ENCODE measurements around the gene SSX4.
"Not testable (repeated sequence)": the region's sequence is repeated elsewhere in the genome, so short reads cannot be mapped to it uniquely, and the experiment has no call there.

Gene SSX4

GRCh38 chrX:48383239-48383638, at the start of gene SSX4:
Gene SSX4 (plus strand): TSS chrX:48383539. CDS start chrX:48384054, 515 bp downstream.
- DNase-seq (ENCODE audit: low read depth): not testable (repeated sequence)

GRCh38 chrX:48346059-48346458, 37.3 kb upstream of the SSX4 start:
- DNase-seq (ENCODE audit: low read depth): not testable (repeated sequence)

GRCh38 chrX:48356315-48357094, 26.8 kb upstream of the SSX4 start, which contains the start of gene SSX3:
Gene SSX3 (minus strand): TSS chrX:48356703. CDS start chrX:48355249, 1,454 bp downstream.
- DNase-seq (ENCODE audit: low read depth): not testable (repeated sequence)

GRCh38 chrX:48357681-48358080, 25.7 kb upstream of the SSX4 start:
- DNase-seq (ENCODE audit: low read depth): no peak

- not testable (repeated sequence) for DNase-seq (ENCODE audit: low read depth)
These were observed 24.1 kb upstream of the SSX4 start for GRCh38 chrX:48359281-48359680.

- DNase-seq (ENCODE audit: low read depth): not testable (repeated sequence)
These were observed 15.5 kb upstream of the SSX4 start for GRCh38 chrX:48367717-48368408.

GRCh38 chrX:48370408-48370807, 12.9 kb upstream of the SSX4 start:
- DNase-seq (ENCODE audit: low read depth): not testable (repeated sequence)

GRCh38 chrX:48396931-48397330, 13.6 kb downstream of the SSX4 start:
- DNase-seq (ENCODE audit: low read depth): not testable (repeated sequence)

GRCh38 chrX:48397825-48398224, 14.5 kb downstream of the SSX4 start:
- not testable (repeated sequence) for DNase-seq (ENCODE audit: low read depth)

GRCh38 chrX:48411860-48412259, 28.5 kb downstream of the SSX4 start, which contains the start of gene SSX4B:
Gene SSX4B (minus strand): TSS chrX:48411960. CDS start chrX:48411372, 588 bp downstream.
- not testable (repeated sequence) for DNase-seq (ENCODE audit: low read depth)

GRCh38 chrX:48427027-48427716, 43.8 kb downstream of the SSX4 start:
- DNase-seq (ENCODE audit: low read depth): not testable (repeated sequence)

GRCh38 chrX:48429606-48430005, 46.3 kb downstream of the SSX4 start:
- not testable (repeated sequence) for DNase-seq (ENCODE audit: low read depth)

- DNase-seq (ENCODE audit: low read depth): not testable (repeated sequence)
These were observed 46.8 kb downstream of the SSX4 start for GRCh38 chrX:48430166-48430565.

- not testable (repeated sequence) for DNase-seq (ENCODE audit: low read depth)
These were observed 50.4 kb downstream of the SSX4 start for GRCh38 chrX:48433713-48434112.
